Right lung (tissue), 5 donors: ENCODE results near the gene CENPT. TPM values are rescaled to one million over a fixed set of nuclear protein-coding genes. Genes with fewer than 3 reads are reported as not detected.

Experiments
- polyA plus RNA-seq, 5 donors: library from polyadenylated mRNA; unstranded; fragments of 120-200 nt; gene quantifications; one replicate each; pipeline versions ENCODE4 v1.2.1 to v1.2.3, GENCODE V29; 2013; ENCODE audit warnings: inconsistent platforms in 1 of 5, low replicate concordance in 1 of 5; ENCODE audit not compliant: insufficient read length in 5 of 5, insufficient read depth in 1 of 5

Gene CENPT
- polyA plus RNA-seq, 5 donors = 46.6 to 63.5 (median 55.7) TPM

Other genes with a start within 250 kb of the CENPT start
- 1 to 10 TPM; 2.4 to 6.3 (median 4.6) TPM for gene CARMIL2, start 202.5 kb downstream of the CENPT start, polyA plus RNA-seq
- gene ACD, start 187.4 kb downstream of the CENPT start, polyA plus RNA-seq = 10 to 100 TPM; 19.0 to 30.4 (median 23.0) TPM
- gene PARD6A, start 186.7 kb downstream of the CENPT start, polyA plus RNA-seq = 1 to 10 TPM; 1.2 to 2.7 (median 1.5) TPM
- 10 to 100 TPM; 18.4 to 34.7 (median 25.3) TPM for gene ENKD1, start 180.9 kb downstream of the CENPT start, polyA plus RNA-seq
- 1 to 10 TPM; 2.0 to 3.4 (median 3.1) TPM for gene C16orf86, start 180.9 kb downstream of the CENPT start, polyA plus RNA-seq
- gene GFOD2, start 128.4 kb downstream of the CENPT start, polyA plus RNA-seq = 10 to 100 TPM; 28.1 to 40.8 (median 36.1) TPM
- 10 to 100 TPM; 27.8 to 48.2 (median 36.8) TPM for gene RANBP10, start 41.1 kb downstream of the CENPT start, polyA plus RNA-seq
- gene TSNAXIP1, start 40.8 kb downstream of the CENPT start, polyA plus RNA-seq = 1 to 10 TPM; 4.8 to 7.4 (median 6.6) TPM
- gene THAP11, start 5.4 kb downstream of the CENPT start, polyA plus RNA-seq = 10 to 100 TPM; 23.9 to 34.0 (median 28.5) TPM
- gene NUTF2, start 760 bp downstream of the CENPT start, polyA plus RNA-seq = 100 to 1,000 TPM; 106 to 132 (median 111) TPM
- gene EDC4, start 25.4 kb upstream of the CENPT start, polyA plus RNA-seq = 10 to 100 TPM; 57.8 to 86.4 (median 78.3) TPM
- 1 to 10 TPM in 4 of 5 donors, under 1 TPM in 1; 0.60 to 3.5 (median 2.2) TPM for gene NRN1L, start 37.2 kb upstream of the CENPT start, polyA plus RNA-seq
- gene PSKH1, start 45.6 kb upstream of the CENPT start, polyA plus RNA-seq = 10 to 100 TPM; 21.5 to 33.5 (median 25.7) TPM
- gene CTRL, start 84.2 kb upstream of the CENPT start, polyA plus RNA-seq = 1 to 10 TPM; 2.9 to 7.5 (median 3.8) TPM
- 10 to 100 TPM; 20.6 to 39.0 (median 27.0) TPM for gene PSMB10, start 89.2 kb upstream of the CENPT start, polyA plus RNA-seq
- 10 to 100 TPM; 19.7 to 31.4 (median 27.9) TPM for gene LCAT, start 96.4 kb upstream of the CENPT start, polyA plus RNA-seq
- 10 to 100 TPM; 36.1 to 53.9 (median 47.5) TPM for gene SLC12A4, start 120.9 kb upstream of the CENPT start, polyA plus RNA-seq
- gene DPEP3, start 132.8 kb upstream of the CENPT start, polyA plus RNA-seq = under 1 TPM in 1 of 5 donors, not detected in 4; 0.05 TPM
- 1 to 10 TPM; 1.9 to 3.0 (median 2.3) TPM for gene DPEP2, start 151.8 kb upstream of the CENPT start, polyA plus RNA-seq
- gene DPEP2NB, start 168.2 kb upstream of the CENPT start, polyA plus RNA-seq = not detected
- 1 to 10 TPM; 5.1 to 7.6 (median 6.8) TPM for gene DDX28, start 175.5 kb upstream of the CENPT start, polyA plus RNA-seq
- gene DUS2, start 175.6 kb upstream of the CENPT start, polyA plus RNA-seq = 10 to 100 TPM; 13.8 to 17.9 (median 14.4) TPM
- 10 to 100 TPM; 29.8 to 42.9 (median 40.5) TPM for gene NFATC3, start 237.7 kb upstream of the CENPT start, polyA plus RNA-seq